HepG2 (cell line): ENCODE measurements around the gene GLI3. TPM values are rescaled to one million over a fixed set of nuclear protein-coding genes. Genes with fewer than 3 reads are reported as not detected.

ENCODE experiments used
- ATAC-seq: fragments of 200-7000 bp; cut with Tn5 transposase; 3 replicates; pipeline ENCODE4 v1.9.1; 2020; ENCODE audit warnings: mild to moderate bottlenecking, moderate library complexity
- BruUV-seq: library from RNA; stranded (reverse); fragments of 400-500 nt; replicated peaks from 2 replicates; lab custom pipeline; 2021; lab: Mats Ljungman, UMichigan
- CTCF ChIA-PET: fragments of 300-600 bp; formaldehyde crosslinking; extraction: SDS; loops from one replicate; lab custom pipeline; 2021; ENCODE audit warnings: low total read pairs, inconsistent platforms, low intra/inter-chr PET ratio; lab: Yijun Ruan, JAX
- POLR2A ChIA-PET: fragments of 350-600 bp; sonication (Branson Sonifier 250); formaldehyde crosslinking; loops from one replicate; lab custom pipeline; 2020; ENCODE audit warnings: antibody characterized with exemption, inconsistent platforms; lab: Yijun Ruan, JAX
- DNase-seq: peaks from one replicate; pipeline ENCODE4 v3.0.0-alpha.2; 2015; ENCODE audit warnings: low spot score
- FAIRE-seq: peaks from 3 replicates; lab custom pipeline; 2011; peaks lifted over from hg19 to GRCh38; lab: Jason Lieb, UNC
- H2AFZ ChIP-seq: one replicate; pipeline ENCODE4 v1.6.1; 2011; ENCODE audit warnings: low read length, inconsistent platforms
- H3K27ac ChIP-seq: fragments of 300-600 bp; 3 replicates; pipeline ENCODE4 v1.8.0; 2011; ENCODE audit warnings: mixed run types, mild to moderate bottlenecking, mixed read lengths, low read length, inconsistent platforms; ENCODE audit not compliant: insufficient read depth; ENCODE audit errors: extremely low read length
- H3K27me3 ChIP-seq, 2 experiments: fragments of 200-600 bp in 1 of 2; 2 replicates in 1 of 2; 3 replicates in 1 of 2; pipeline versions ENCODE4 v1.6.0 to v1.8.0; 2011; ENCODE audit warnings: low read length in 2 of 2, mild to moderate bottlenecking in 2 of 2, moderate library complexity in 2 of 2, inconsistent platforms in 1 of 2; ENCODE audit not compliant: insufficient read depth in 2 of 2, control insufficient read depth in 1 of 2
- H3K36me3 ChIP-seq, 2 experiments: fragments of 200-600 bp in 1 of 2; replicated peaks in 1 of 2; 2 replicates in 1 of 2; 3 replicates in 1 of 2; pipeline versions ENCODE4 v1.5.1 to v1.8.0; 2011; ENCODE audit warnings: low read length in 2 of 2, inconsistent platforms in 1 of 2; ENCODE audit not compliant: insufficient read depth in 2 of 2, control insufficient read depth in 1 of 2
- H3K4me1 ChIP-seq: 2 replicates; pipeline ENCODE4 v1.5.1; 2012; ENCODE audit warnings: low read length, inconsistent platforms; ENCODE audit not compliant: insufficient read depth
- H3K4me2 ChIP-seq: 2 replicates; pipeline ENCODE4 v1.6.0; 2011; ENCODE audit warnings: low read depth, low read length, inconsistent platforms
- H3K4me3 ChIP-seq, 3 experiments: fragments of 200-600 bp in 1 of 3; sonication (generic), shearing (Covaris generic) in 1 of 3; replicated peaks in 1 of 3; 2 replicates each; pipeline ENCODE4 v1.5.1; 2011 to 2016; ENCODE audit warnings: low read length in 3 of 3, inconsistent platforms in 2 of 3, low read depth in 2 of 3, mild to moderate bottlenecking in 2 of 3, control low read depth in 1 of 3, mixed read lengths in 1 of 3; ENCODE audit not compliant: insufficient read depth in 1 of 3
- H3K79me2 ChIP-seq: one replicate; pipeline ENCODE4 v1.6.1; 2011; ENCODE audit warnings: low read length, inconsistent platforms; ENCODE audit not compliant: insufficient read depth
- H3K9ac ChIP-seq: 2 replicates; pipeline ENCODE4 v1.6.0; 2011; ENCODE audit warnings: mild to moderate bottlenecking, low read depth, low read length, inconsistent platforms; ENCODE audit not compliant: insufficient read depth
- H3K9me3 ChIP-seq: 2 replicates; pipeline ENCODE4 v1.5.1; 2012; ENCODE audit warnings: mild to moderate bottlenecking, low read length
- H4K20me1 ChIP-seq: 2 replicates; pipeline ENCODE4 v1.6.0; 2011; ENCODE audit warnings: inconsistent platforms, mild to moderate bottlenecking, low read length, moderate library complexity; ENCODE audit not compliant: insufficient read depth
- ARNTL ChIP-seq: sonication (generic); formaldehyde crosslinking; IDR thresholded peaks from 2 replicates; pipeline ENCODE4 v1.4.0; 2020; ENCODE audit warnings: mild to moderate bottlenecking, missing genetic modification reagents
- FIP1L1 ChIP-seq: fragments of 200-400 bp; formaldehyde crosslinking; IDR thresholded peaks from 2 replicates; pipeline ENCODE4 v1.6.1; 2018; ENCODE audit warnings: low read depth, mild to moderate bottlenecking, low read length, moderate library complexity, borderline replicate concordance; ENCODE audit not compliant: insufficient read depth
- FOXM1 ChIP-seq: sonication (generic); formaldehyde crosslinking; IDR thresholded peaks from 2 replicates; pipeline ENCODE4 v1.5.0; 2020; ENCODE audit warnings: missing genetic modification reagents
- NFKB2 ChIP-seq: sonication (generic); formaldehyde crosslinking; IDR thresholded peaks from 2 replicates; pipeline ENCODE4 v1.4.0; 2020; ENCODE audit warnings: missing genetic modification reagents, borderline replicate concordance
- RARA ChIP-seq: IDR thresholded peaks from 2 replicates; pipeline ENCODE4 v1.6.1; 2016; ENCODE audit warnings: missing genetic modification reagents, missing compliant biosample characterization
- RFX5 ChIP-seq: IDR thresholded peaks from 2 replicates; pipeline ENCODE4 v1.6.1; 2011; ENCODE audit warnings: low read depth, low read length, improper control_type of control experiment
- RFXAP ChIP-seq: sonication (generic); formaldehyde crosslinking; IDR thresholded peaks from 2 replicates; pipeline ENCODE4 v1.4.0; 2020; ENCODE audit warnings: missing genetic modification reagents, borderline replicate concordance
- TFE3 ChIP-seq: IDR thresholded peaks from 2 replicates; pipeline ENCODE4 v1.6.1; 2016
- U2AF1 ChIP-seq: fragments of 200-400 bp; formaldehyde crosslinking; optimal IDR thresholded peaks from 2 replicates; pipeline ENCODE3; 2017; ENCODE audit warnings: mild to moderate bottlenecking, low read depth, low read length
- ZBTB14 ChIP-seq: sonication (generic); formaldehyde crosslinking; IDR thresholded peaks from 2 replicates; pipeline ENCODE4 v1.4.0; 2020; ENCODE audit warnings: missing genetic modification reagents
- ZNF317 ChIP-seq: sonication (generic); formaldehyde crosslinking; IDR thresholded peaks from 2 replicates; pipeline ENCODE4 v1.5.0; 2020; ENCODE audit warnings: mild to moderate bottlenecking, missing genetic modification reagents
- ZNF329 ChIP-seq: sonication (generic); formaldehyde crosslinking; IDR thresholded peaks from 2 replicates; pipeline ENCODE4 v1.9.0; 2021; ENCODE audit warnings: low read depth, mild to moderate bottlenecking, missing genetic modification reagents
- ZNF556 ChIP-seq: sonication (generic); formaldehyde crosslinking; IDR thresholded peaks from 2 replicates; pipeline ENCODE4 v1.4.0; 2020; ENCODE audit warnings: mild to moderate bottlenecking, missing genetic modification reagents, borderline replicate concordance
- ZNF577 ChIP-seq: sonication (generic); formaldehyde crosslinking; IDR thresholded peaks from 2 replicates; pipeline ENCODE4 v1.4.0; 2020; ENCODE audit warnings: mild to moderate bottlenecking, low read depth, missing genetic modification reagents, borderline replicate concordance
- ZNF773 ChIP-seq: sonication (generic); formaldehyde crosslinking; IDR thresholded peaks from 2 replicates; pipeline ENCODE4 v1.4.0; 2020; ENCODE audit warnings: missing genetic modification reagents, borderline replicate concordance
- ZNF790 ChIP-seq: sonication (generic); formaldehyde crosslinking; IDR thresholded peaks from 2 replicates; pipeline ENCODE4 v1.8.0; 2022; ENCODE audit warnings: missing genetic modification reagents, mild to moderate bottlenecking, borderline replicate concordance
- ZNF850 ChIP-seq: sonication (generic); formaldehyde crosslinking; conservative IDR thresholded peaks from 2 replicates; pipeline ENCODE4 v1.9.0; 2021; ENCODE audit warnings: mild to moderate bottlenecking, missing genetic modification reagents
- WGBS: methylation state at CpG from one replicate; pipeline ENCODE4 v1.1.6; 2017; ENCODE audit warnings: low lambda C conversion rate; 5-methylcytosine and 5-hydroxymethylcytosine counted together
- in situ Hi-C: cut with HindIII; loops from 2 replicates; pipeline ENCODE4 v1.10.0; 2017; ENCODE audit warnings: low pct_unique_long_range_greater_than_20kb; ENCODE audit not compliant: extremely low pct_ligation_motif_present
- intact Hi-C: fragments of 100-400 bp; cut with micrococcal nuclease; formaldehyde crosslinking; loops from one replicate; pipeline ENCODE4 v1.10.0; 2022; ENCODE audit not compliant: unreplicated experiment
- polyA plus RNA-seq, 8 experiments: library from polyadenylated mRNA; depleted of rRNA in 3 of 8; stranded (reverse) in 7 of 8; unstranded in 1 of 8; fragments of >200 nt; fragmentation: Illumina TruSeq in 4 of 8; extraction: Trizol in 4 of 8; gene quantifications; 2 replicates each; pipeline versions ENCODE4 v1.2.1 to v1.2.3, GENCODE V29; 2011 to 2016; ENCODE audit warnings: low read depth in 4 of 8, missing spikeins in 1 of 8, mixed read lengths in 1 of 8; ENCODE audit not compliant: insufficient read depth in 1 of 8
- total RNA-seq, 5 experiments: library from RNA; depleted of rRNA; stranded (reverse); fragments of >200 nt; fragmentation: Illumina TruSeq; extraction: Trizol; gene quantifications; 2 replicates each; pipeline ENCODE4 v1.2.3, GENCODE V29; 2016; ENCODE audit warnings: low read depth in 1 of 5
- TF ChIP-seq, protein P1 (sequence below): sonication (generic); formaldehyde crosslinking; IDR thresholded peaks from 2 replicates; pipeline ENCODE4 v1.4.0; 2020; ENCODE audit warnings: missing genetic modification reagents
- TF ChIP-seq, protein P2 (sequence below): sonication (generic); formaldehyde crosslinking; conservative IDR thresholded peaks from 2 replicates; pipeline ENCODE4 v1.5.0; 2020; ENCODE audit warnings: missing genetic modification reagents

The GLI3 gene
- total and polyA plus RNA-seq, 2 of the 13 experiments (the other 11 are each of a cell fraction or from before 2014, with no cell fraction given) = not detected

- ChIA-PET CTCF (no interaction called here), POLR2A (interaction anchor here (0.6 kb wide), 1 partner anchor 941 kb away, joined by 3 read pairs; the partner anchor contains the start of gene C7orf25)
- H2AFZ ChIP-seq = no peak overlapping the region
- H3K4me2 ChIP-seq = no peak overlapping the region
- no peaks in the 10 kb centered on the region for H4K20me1 ChIP-seq
- 65% methylated on average over 5 of the region's 5 CpGs for WGBS
- no peak overlapping the region for H3K9ac ChIP-seq
- TF ChIP-seq ZNF329 (no peak), ZNF317 (no peak), ZNF773 (CRISPR knock-in tag) (no peak), U2AF1 (no peak), RFX5 (no peak), ZNF850 (CRISPR knock-in tag) (no peak), ZNF577 (no peak), ZNF790 (CRISPR knock-in tag) (no peak), RARA (CRISPR knock-in tag) (no peak), FOXM1 (CRISPR knock-in tag) (no peak), FIP1L1 (no peak), NFKB2 (CRISPR knock-in tag) (no peak), TFE3 (CRISPR knock-in tag) (no peak), ZNF556 (no peak), ZBTB14 (CRISPR knock-in tag) (no peak), RFXAP (CRISPR knock-in tag) (no peak), ARNTL (CRISPR knock-in tag) (no peak)
- TF ChIP-seq, protein P1, sequence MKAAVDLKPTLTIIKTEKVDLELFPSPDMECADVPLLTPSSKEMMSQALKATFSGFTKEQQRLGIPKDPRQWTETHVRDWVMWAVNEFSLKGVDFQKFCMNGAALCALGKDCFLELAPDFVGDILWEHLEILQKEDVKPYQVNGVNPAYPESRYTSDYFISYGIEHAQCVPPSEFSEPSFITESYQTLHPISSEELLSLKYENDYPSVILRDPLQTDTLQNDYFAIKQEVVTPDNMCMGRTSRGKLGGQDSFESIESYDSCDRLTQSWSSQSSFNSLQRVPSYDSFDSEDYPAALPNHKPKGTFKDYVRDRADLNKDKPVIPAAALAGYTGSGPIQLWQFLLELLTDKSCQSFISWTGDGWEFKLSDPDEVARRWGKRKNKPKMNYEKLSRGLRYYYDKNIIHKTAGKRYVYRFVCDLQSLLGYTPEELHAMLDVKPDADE (CRISPR knock-in tag) = no peak
- TF ChIP-seq, protein P2, sequence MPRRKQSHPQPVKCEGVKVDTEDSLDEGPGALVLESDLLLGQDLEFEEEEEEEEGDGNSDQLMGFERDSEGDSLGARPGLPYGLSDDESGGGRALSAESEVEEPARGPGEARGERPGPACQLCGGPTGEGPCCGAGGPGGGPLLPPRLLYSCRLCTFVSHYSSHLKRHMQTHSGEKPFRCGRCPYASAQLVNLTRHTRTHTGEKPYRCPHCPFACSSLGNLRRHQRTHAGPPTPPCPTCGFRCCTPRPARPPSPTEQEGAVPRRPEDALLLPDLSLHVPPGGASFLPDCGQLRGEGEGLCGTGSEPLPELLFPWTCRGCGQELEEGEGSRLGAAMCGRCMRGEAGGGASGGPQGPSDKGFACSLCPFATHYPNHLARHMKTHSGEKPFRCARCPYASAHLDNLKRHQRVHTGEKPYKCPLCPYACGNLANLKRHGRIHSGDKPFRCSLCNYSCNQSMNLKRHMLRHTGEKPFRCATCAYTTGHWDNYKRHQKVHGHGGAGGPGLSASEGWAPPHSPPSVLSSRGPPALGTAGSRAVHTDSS (CRISPR knock-in tag) = no peak
- no peaks in the 10 kb centered on the region for H3K36me3 ChIP-seq
- intact Hi-C loops = no loop called here
- no peak overlapping the region for H3K27ac ChIP-seq
- BruUV-seq = no TSS peak
- FAIRE-seq (no peak), DNase-seq (no peak), ATAC-seq (no peak)
- H3K9me3 ChIP-seq = no peaks in the 10 kb centered on the region
- peaks cover 18% of the 10 kb centered on the region for H3K4me1 ChIP-seq
- H3K79me2 ChIP-seq = no peaks in the 10 kb centered on the region
- H3K4me3 ChIP-seq = no peak overlapping the region
- in situ Hi-C loops = no loop called here
- H3K27me3 ChIP-seq = no peaks in the 10 kb centered on the region; a peak in 1 of 5 replicates
These were observed 266.1 kb downstream of the GLI3 start for GRCh38 chr7:41970941-41971340.
